Activated naive CD8-positive, alpha-beta T cell treated with anti-CD3 and anti-CD28 coated beads, Interleukin-2, amount 10 ng/mL, durations not matched to agents 7 days and 5 days (primary cell): ENCODE results near the gene DNAAF5. TPM values are rescaled to one million over a fixed set of nuclear protein-coding genes. Genes with fewer than 3 reads are reported as not detected.

Experiments
- ATAC-seq: fragments of 150-1000 bp; cut with Tn5 transposase; one replicate; pipeline ENCODE4 v1.10.0; 2021; ENCODE audit warnings: low read depth, moderate library complexity
- POLR2A ChIA-PET: fragments of 350-600 bp; sonication (Branson Sonifier 250); formaldehyde crosslinking; loops from one replicate; lab custom pipeline; 2021; ENCODE audit warnings: antibody characterized with exemption; lab: Charles Lee
- DNase-seq: peaks from one replicate; pipeline ENCODE4 v3.0.0; 2021
- H3K27ac Mint-ChIP-seq: one replicate; pipeline ENCODE4 v1.8.0; 2022; ENCODE audit warnings: mild to moderate bottlenecking, mixed read lengths
- H3K27me3 Mint-ChIP-seq: one replicate; pipeline ENCODE4 v1.8.0; 2022; ENCODE audit warnings: mild to moderate bottlenecking, moderate library complexity, mixed read lengths
- H3K36me3 Mint-ChIP-seq: one replicate; pipeline ENCODE4 v1.8.0; 2021; ENCODE audit warnings: mild to moderate bottlenecking, mixed read lengths
- H3K4me1 Mint-ChIP-seq: one replicate; pipeline ENCODE4 v1.8.0; 2021; ENCODE audit warnings: mixed read lengths
- H3K4me3 Mint-ChIP-seq: one replicate; pipeline ENCODE4 v1.8.0; 2022; ENCODE audit warnings: mild to moderate bottlenecking, moderate library complexity, mixed read lengths
- H3K9me3 Mint-ChIP-seq: one replicate; pipeline ENCODE4 v1.8.0; 2021; ENCODE audit warnings: mixed read lengths
- total RNA-seq, 2 experiments: library from RNA; stranded (reverse); gene quantifications; one replicate each; pipeline ENCODE4 v1.2.3, GENCODE V29; 2021

DNAAF5 gene
- total RNA-seq, 2 experiments from 2014 or later: 18.3 to 22.4 TPM

DNA sequence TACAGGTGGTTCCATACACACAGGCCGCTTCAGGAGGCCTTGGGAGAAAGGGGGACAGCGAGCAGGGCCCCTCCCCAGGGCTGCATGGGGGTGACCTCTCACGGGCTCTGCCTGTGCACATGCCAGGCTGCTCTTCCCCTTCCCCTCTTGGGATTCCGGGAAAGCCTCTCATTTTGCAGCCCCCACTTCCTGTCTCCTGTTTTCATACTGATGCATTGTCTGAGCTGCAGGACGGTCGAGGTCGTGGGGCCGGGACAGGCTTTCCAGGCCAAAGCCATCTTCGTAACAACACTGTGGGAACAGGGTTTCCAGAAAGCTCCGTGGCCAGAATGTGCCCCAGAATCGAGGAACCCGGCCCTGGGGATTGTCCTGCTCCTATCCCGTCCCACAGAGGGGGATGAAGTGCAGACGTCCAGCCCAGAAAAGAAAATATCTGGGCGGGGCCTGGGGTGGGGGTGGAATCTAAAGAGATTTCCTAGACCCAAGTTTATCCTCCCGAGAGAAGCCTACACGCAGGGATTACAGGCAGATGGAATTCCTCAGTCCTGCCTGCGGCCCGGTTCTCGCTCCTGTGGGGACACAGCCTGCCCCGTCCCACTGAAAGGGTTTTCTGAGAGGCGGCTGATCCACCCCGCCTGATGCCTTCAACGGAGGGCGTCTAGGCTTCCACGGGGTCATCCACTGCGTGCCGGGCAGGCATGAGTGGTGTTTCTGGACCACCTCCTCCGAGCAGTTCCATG lies 29.5 kb upstream of the DNAAF5 start:
- ATAC-seq (no peak), DNase-seq (no peak)
- no peaks in the 10 kb centered on the region for H3K27me3 Mint-ChIP-seq
- H3K4me3 Mint-ChIP-seq: no peak overlapping the region
- POLR2A ChIA-PET: no interaction called here
- H3K4me1 Mint-ChIP-seq: peaks cover 2% of the 10 kb centered on the region
- peaks cover 6% of the 10 kb centered on the region for H3K9me3 Mint-ChIP-seq
- no peak overlapping the region for H3K27ac Mint-ChIP-seq
- H3K36me3 Mint-ChIP-seq: peaks cover 21% of the 10 kb centered on the region

DNA sequence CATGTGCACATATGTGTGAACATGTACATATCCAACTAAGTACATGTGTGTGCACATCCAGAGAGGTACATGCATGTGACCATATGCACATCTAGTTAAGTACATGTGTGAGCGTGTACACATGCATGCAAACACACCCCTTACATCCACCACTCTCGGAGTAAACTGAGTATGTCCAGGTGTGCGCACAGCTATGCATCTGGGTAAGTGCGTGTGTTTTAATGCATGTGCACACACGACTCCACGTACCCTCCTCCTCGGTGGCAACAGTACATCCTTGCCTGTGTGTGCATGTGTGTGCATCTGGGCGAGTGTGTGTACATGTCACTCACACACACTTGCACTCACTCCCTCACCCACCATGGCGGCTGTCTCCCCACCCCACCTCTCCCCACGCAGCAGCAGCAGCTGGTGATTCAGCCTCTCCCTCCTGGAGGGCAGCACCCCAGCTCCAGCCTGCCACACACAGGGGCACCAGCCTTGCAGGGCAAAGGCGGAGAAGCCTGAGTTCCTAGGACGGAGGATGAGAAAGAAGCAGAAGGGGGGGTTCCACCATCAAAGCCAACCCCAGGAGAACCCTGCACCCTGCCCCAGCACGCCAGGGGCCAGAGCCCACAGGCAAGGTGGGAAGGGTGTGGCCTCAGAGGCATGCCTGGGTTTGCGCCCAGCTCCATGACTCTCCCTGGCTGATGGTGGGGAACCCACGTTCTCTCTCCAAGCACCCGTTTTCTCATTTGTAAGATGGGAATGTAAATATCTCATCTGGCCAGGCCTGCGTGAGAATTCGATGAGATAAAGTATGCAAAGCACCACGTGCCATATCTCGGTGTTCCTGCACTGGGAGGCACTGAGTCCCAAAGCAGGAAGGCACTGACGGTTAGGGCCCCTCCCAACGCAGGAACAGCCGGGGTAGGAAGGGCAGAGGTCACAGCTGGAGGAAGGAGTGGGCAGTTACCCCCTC lies 27.7 kb upstream of the DNAAF5 start:
- no peak overlapping the region for H3K27ac Mint-ChIP-seq
- H3K27me3 Mint-ChIP-seq: no peaks in the 10 kb centered on the region
- H3K4me3 Mint-ChIP-seq: no peak overlapping the region
- peaks cover 2% of the 10 kb centered on the region for H3K4me1 Mint-ChIP-seq
- peaks cover 23% of the 10 kb centered on the region for H3K36me3 Mint-ChIP-seq
- DNase-seq (no peak), ATAC-seq (no peak)
- POLR2A ChIA-PET: no interaction called here
- H3K9me3 Mint-ChIP-seq: peaks cover 6% of the 10 kb centered on the region

DNA sequence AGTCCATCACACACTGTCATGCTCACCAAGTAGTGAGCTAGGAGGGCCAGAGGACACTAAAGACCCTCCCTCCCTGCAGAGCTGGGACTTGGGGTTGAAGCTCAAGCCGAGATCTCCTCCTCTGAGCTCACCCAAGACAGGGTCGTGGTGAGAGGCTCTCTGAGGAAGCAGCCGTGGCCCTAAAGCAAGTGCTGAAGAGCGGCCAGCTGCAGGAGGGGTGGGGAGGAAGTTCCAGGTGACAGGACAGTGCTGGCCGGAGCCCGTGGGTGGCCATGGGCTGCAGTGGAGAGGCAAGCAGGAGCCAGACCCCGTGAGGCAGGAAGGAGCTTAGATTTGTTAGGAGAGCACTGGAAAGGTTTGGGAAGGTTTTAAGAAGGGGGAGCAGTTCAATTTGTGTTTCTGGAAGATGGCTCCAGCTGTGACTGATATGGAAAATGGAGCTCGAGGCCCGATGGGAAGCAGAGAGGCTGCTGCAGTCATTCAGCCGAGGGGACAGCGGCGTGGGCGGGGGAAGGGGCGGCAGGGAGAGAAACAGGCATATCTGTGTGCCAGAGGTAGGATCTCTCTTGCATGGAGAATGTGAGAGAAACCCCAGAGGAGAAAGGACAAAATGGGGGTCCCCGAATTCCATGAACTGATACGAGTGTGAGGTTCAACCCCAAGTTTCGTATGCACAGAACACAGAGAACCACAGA lies 26.9 kb upstream of the DNAAF5 start:
- POLR2A ChIA-PET: interaction anchor here (0.5 kb wide), 1 partner anchor 11 kb away, joined by 3 read pairs; no protein-coding TSS in a partner anchor
- H3K4me3 Mint-ChIP-seq: no peak overlapping the region
- H3K27ac Mint-ChIP-seq: no peak overlapping the region
- peaks cover 2% of the 10 kb centered on the region for H3K4me1 Mint-ChIP-seq
- H3K36me3 Mint-ChIP-seq: peaks cover 28% of the 10 kb centered on the region
- DNase-seq: no peak
- no peaks in the 10 kb centered on the region for H3K27me3 Mint-ChIP-seq
- peaks cover 8% of the 10 kb centered on the region for H3K9me3 Mint-ChIP-seq
- ATAC-seq: no peak

DNA sequence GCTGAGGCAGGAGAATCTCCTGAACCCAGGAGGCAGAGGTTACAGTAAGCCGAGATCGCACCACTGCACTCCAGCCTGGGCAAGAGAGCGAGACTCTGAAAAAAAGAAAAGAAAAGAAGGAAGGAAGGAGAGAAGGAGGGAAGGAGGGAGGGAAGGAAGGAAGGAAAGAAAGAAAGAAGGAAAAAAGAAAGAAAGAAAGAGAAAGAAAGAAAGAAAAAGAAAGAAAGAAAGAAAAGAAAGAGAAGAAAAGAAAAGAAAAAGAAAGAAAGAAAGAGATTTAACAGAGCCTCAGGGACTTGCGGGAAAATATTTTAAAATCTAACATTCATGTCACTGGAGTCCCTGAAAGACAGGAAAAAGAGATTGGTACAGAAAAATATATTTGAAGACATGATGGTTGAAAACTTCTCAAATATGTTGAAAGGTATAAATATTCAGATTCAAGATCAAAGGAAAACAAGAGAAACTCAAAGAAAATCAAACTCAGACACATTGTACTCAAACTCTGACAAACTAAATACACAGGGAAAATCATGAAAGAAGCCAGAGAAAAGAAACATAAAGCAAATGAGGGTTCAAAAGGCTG lies 25.3 kb upstream of the DNAAF5 start:
- no peak overlapping the region for H3K27ac Mint-ChIP-seq
- POLR2A ChIA-PET: no interaction called here

DNA sequence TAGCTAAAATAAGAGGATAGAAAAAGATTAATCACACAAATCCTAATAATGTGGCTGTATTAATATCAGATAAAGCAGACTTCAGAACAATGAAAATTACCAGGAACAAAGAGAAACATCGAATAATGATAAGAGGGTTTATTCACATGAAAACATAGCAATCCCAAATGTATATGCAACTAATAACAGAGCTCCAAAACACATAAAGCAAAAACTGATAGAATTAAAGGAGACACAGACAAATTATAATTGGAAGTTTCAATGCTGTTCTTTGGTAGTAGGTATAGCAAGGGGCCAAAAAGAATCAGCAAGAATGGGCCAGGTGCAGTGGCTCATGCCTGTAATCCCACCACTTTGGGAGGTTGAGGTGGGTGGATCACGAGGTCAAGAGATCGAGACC lies 23.4 kb upstream of the DNAAF5 start:
- ATAC-seq (no peak), DNase-seq (no peak)
- POLR2A ChIA-PET: no interaction called here
- Mint-ChIP-seq H3K27ac (no peak overlapping the region), H3K36me3 (peaks cover 38% of the 10 kb centered on the region), H3K9me3 (peaks cover 8% of the 10 kb centered on the region), H3K27me3 (no peaks in the 10 kb centered on the region), H3K4me1 (peaks cover 2% of the 10 kb centered on the region), H3K4me3 (no peak overlapping the region)

More for the DNA sequence above, 25.3 kb upstream of the DNAAF5 start:
- H3K4me3 Mint-ChIP-seq: no peak overlapping the region
- ATAC-seq (no peak), DNase-seq (no peak)
- peaks cover 2% of the 10 kb centered on the region for H3K4me1 Mint-ChIP-seq
- H3K36me3 Mint-ChIP-seq: peaks cover 29% of the 10 kb centered on the region
- peaks cover 8% of the 10 kb centered on the region for H3K9me3 Mint-ChIP-seq
- no peaks in the 10 kb centered on the region for H3K27me3 Mint-ChIP-seq

DNA sequence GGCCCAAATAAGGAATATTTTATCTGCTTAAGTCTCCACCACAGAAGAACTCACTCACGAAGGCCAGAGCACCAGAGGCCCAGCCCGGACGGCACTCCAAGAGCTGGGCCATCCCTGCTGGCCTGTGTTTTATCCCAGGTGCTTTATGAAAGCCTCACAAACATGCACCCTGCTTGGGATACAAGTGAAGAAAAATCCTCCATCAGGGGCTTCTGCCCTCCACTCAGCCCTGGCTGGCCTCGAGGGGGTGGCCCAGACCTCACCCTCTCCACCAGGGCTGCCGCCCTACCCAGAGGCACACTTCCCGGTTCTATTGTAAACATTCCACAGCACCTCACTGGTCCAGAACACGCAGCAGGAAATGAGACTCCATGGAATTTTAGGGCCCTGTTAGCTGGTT lies 19.8 kb upstream of the DNAAF5 start:
- H3K36me3 Mint-ChIP-seq: peaks cover 35% of the 10 kb centered on the region

DNA sequence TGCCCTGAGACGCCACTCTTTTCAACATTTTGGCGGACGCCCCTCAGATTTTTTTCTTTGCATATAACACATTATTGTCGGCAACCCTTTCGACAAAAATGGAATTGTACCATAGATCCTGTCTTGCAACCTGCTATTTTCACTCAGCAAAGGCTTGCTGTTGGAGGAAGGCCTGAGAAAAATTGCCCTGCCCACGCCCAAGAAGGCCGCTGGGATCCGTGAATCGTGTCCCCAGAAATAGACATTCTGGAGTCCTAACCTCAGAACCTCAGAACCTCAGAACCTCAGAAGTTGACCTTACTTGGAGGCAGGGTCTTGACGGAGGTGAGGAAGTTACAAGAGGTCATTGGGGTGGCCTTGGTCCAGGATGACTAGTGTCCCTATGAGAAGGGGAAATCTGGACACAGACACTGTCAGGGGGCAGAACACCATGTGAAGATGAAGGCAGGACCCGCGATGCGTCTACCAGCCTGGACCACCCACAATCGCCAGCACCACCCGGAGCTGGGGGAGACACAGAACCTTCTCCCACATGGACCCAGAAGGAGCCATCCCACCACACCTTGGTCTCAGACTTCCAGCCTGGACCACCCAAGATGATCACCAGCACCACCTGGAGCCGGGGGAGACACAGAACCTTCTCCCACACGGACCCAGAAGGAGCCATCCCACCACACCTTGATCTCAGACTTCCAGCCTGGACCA lies 19.1 kb upstream of the DNAAF5 start:
- H3K9me3 Mint-ChIP-seq: peaks cover 6% of the 10 kb centered on the region
- no peak overlapping the region for H3K27ac Mint-ChIP-seq
- POLR2A ChIA-PET: no interaction called here
- no peak for DNase-seq
- no peak overlapping the region for H3K4me3 Mint-ChIP-seq
- H3K36me3 Mint-ChIP-seq: peaks cover 31% of the 10 kb centered on the region
- no peaks in the 10 kb centered on the region for H3K4me1 Mint-ChIP-seq
- no peak for ATAC-seq
- no peaks in the 10 kb centered on the region for H3K27me3 Mint-ChIP-seq

More for the DNA sequence above, 19.8 kb upstream of the DNAAF5 start:
- POLR2A ChIA-PET: no interaction called here
- Mint-ChIP-seq H3K27me3 (no peaks in the 10 kb centered on the region), H3K27ac (no peak overlapping the region), H3K4me1 (no peaks in the 10 kb centered on the region), H3K4me3 (no peak overlapping the region), H3K9me3 (peaks cover 6% of the 10 kb centered on the region)
- ATAC-seq (no peak), DNase-seq (no peak)

DNA sequence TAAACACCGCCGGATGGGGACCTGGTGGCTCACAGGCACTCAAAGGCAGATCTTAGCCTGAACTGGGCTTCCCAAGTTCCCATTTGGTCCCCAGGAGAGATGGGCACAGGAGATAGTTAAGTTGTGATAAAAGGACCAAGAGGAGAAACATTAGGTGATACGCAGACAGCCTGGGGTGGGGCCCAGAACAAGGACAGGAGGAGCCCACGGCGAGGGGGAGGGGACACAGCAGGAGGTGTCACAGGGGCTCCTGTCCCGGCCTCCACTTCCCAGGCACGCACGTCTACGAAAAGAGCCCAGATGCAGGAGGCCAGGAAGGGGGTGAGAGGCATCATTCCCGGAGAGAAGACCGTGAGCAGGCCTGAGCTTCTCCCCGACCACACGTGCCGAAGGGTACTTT lies 16.3 kb upstream of the DNAAF5 start:
- Mint-ChIP-seq H3K27me3 (no peaks in the 10 kb centered on the region), H3K4me3 (no peak overlapping the region), H3K36me3 (peaks cover 19% of the 10 kb centered on the region), H3K4me1 (peaks cover 4% of the 10 kb centered on the region), H3K27ac (no peak overlapping the region), H3K9me3 (no peaks in the 10 kb centered on the region)
- DNase-seq: peak; percentile 6
- POLR2A ChIA-PET: interaction anchor here (0.7 kb wide), 1 partner anchor 108 kb away, joined by 9 read pairs; no protein-coding TSS in a partner anchor
- ATAC-seq: no peak

DNA sequence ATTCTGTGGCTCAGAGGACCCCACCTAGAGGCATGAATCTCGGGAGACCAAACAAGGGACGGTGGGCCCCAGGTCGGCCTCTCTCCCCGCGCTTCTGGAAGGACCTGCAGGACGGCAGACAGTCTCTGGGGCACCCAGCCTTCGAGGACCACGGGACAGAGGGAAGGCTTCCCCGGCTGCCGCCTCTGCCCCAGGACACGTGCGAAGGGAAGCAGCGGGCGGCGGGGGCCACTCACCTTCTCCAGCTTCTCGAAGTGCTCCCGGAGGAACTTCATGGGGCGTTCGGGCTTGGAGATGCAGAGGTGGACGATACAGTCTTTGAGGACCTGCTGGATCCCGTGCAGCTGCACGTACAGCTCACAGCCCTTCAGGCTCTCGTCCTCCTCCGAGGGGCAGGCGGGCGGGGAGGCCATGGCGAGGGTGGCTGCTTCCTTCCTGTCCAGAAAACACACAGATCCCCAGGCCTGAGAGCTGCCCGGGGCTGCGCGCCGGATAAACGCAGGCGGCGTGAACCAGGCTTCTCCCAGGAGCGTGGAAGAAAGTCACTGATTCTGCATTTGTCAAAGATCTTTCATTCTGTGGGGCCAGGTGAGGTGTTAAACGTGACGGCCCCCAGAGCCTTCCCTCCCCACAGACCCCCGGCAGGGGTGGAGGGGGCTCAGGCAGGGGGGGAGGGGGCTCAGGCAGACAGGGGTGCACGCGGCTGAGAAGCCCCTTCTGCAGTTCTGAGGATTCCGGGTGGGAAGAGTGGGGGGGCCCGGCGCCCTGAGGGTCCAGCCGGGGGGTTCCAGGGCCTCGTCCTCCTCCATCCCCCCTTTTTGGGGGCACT lies 15.2 kb upstream of the DNAAF5 start:
- POLR2A ChIA-PET: interaction anchor here (0.7 kb wide), 1 partner anchor 11 kb away, joined by 3 read pairs; no protein-coding TSS in a partner anchor

DNA sequence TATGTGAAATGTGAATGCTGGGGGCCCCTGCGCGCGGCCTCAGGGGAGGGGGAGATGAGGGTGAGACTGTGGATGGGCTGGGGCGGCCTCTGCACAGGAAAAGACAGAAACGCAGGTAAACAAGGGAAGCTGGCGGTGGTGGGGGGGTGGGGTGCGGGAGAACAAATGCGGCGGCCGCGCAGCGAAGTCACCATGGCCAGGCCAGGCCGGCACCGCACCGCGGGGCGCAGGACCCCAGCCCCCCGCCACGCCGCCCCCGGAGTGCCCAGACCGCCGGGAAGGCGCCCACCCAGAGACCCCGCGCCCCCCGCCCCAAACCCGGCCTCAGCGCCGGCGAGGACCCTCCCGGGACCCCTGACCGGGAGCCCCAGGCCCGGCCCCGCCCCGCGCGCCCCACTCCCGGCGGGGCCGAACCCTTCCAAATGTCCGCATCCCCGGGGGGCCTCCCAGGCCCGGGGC lies 14.5 kb upstream of the DNAAF5 start:
- Mint-ChIP-seq H3K4me3 (peak overlapping the region; percentile 58), H3K4me1 (peaks cover 9% of the 10 kb centered on the region), H3K9me3 (no peaks in the 10 kb centered on the region), H3K27me3 (no peaks in the 10 kb centered on the region), H3K36me3 (peaks cover 19% of the 10 kb centered on the region), H3K27ac (no peak overlapping the region)
- peak; percentile 23 for DNase-seq
- no peak for ATAC-seq
- POLR2A ChIA-PET: no interaction called here

More for the DNA sequence above, 15.2 kb upstream of the DNAAF5 start:
- DNase-seq (peak; percentile 28), ATAC-seq (no peak)
- no peak overlapping the region for H3K27ac Mint-ChIP-seq
- peak overlapping the region; percentile 58 for H3K4me3 Mint-ChIP-seq
- no peaks in the 10 kb centered on the region for H3K27me3 Mint-ChIP-seq
- H3K9me3 Mint-ChIP-seq: no peaks in the 10 kb centered on the region
- peaks cover 4% of the 10 kb centered on the region for H3K4me1 Mint-ChIP-seq
- H3K36me3 Mint-ChIP-seq: peaks cover 19% of the 10 kb centered on the region

DNA sequence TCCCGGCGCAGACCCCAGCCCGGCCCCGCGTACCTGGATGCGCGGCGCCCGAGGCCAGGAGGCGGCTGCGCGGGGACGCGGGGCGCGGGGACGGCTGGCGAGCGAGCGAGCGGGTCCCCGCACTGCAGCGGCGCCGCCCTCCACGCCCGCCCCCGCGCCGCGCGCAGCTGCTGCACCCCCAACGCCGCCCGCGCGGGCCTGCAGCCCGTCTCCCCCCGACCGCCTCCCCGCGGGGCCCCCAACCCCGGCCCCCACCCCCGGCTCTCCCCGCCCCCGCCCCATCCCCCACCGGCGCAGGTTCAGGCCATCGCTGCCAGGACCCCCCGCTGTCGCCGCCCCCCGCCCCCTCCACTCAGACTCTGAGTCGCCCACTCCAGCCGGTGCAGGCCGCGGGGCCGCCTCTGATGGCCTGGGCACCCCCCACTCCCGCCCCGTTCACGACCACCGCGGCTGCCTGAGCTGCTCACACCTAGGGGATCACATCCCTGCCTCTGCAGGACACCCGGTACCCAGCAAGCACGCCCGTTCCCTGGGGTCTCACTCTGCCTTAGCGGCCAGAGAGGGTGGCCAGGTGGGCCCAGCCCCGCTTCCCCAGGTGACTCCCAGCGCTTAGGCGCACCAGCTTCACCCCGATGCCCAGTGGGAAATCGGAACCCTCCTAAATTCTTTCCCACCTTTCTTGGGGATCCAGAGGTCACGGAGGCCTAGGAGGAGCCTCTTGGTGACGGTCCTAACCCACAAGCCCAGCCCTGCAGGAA lies 13.9 kb upstream of the DNAAF5 start:
- H3K4me3 Mint-ChIP-seq: peak overlapping the region; percentile 59
- H3K4me1 Mint-ChIP-seq: peaks cover 9% of the 10 kb centered on the region
- POLR2A ChIA-PET: no interaction called here

More for the DNA sequence above, 13.9 kb upstream of the DNAAF5 start:
- peaks cover 14% of the 10 kb centered on the region for H3K36me3 Mint-ChIP-seq
- H3K27me3 Mint-ChIP-seq: no peaks in the 10 kb centered on the region
- peak; percentile 51 for DNase-seq
- no peak overlapping the region for H3K27ac Mint-ChIP-seq
- H3K9me3 Mint-ChIP-seq: no peaks in the 10 kb centered on the region
- ATAC-seq: peak; percentile 53
